ENCODE results near the gene PODN. TPM values are rescaled to one million over a fixed set of nuclear protein-coding genes. Genes with fewer than 3 reads are reported as not detected.

Gene PODN
- total RNA-seq, 1 donor from 2014 or later = 4.6 TPM

DNA sequence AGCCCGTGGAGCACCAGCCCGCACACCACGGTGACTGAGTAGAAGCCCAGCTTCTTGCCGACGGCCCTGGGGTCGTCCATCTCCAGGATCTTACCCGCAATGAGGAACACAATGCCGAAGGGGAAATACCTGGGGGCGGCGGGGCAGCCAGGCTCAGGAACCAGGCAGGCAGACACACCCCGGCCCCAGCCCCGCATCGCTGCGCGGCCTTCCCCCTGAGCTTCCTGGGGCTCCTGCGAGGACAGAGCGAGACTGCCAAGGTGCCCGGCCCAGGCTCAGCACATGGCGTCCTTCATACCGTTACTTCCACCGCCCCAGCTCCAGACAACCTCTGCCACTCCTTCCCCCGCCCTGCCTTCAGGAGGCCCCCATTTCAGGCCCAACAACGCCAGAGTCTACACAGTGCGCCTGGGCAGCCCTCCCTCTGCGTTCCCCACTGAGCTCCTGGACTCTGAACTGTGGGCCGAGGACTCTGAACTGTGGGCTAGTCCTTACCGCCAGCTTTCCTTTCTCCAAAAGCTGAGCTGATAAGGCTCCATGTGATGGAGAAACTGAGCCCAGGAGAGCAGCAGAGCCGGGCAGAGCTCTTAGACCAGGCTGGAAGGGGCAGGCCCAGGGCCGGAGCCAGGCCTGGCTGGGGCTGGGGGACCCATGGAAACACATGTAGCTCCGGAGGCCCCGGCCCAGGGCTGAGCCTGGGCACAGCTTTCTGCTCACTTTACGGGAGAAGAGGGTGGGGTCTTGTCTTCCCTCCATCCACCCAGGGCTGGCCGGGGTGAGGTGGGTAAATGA lies 30.8 kb downstream of the PODN start:
- TF ChIP-seq, protein P1, sequence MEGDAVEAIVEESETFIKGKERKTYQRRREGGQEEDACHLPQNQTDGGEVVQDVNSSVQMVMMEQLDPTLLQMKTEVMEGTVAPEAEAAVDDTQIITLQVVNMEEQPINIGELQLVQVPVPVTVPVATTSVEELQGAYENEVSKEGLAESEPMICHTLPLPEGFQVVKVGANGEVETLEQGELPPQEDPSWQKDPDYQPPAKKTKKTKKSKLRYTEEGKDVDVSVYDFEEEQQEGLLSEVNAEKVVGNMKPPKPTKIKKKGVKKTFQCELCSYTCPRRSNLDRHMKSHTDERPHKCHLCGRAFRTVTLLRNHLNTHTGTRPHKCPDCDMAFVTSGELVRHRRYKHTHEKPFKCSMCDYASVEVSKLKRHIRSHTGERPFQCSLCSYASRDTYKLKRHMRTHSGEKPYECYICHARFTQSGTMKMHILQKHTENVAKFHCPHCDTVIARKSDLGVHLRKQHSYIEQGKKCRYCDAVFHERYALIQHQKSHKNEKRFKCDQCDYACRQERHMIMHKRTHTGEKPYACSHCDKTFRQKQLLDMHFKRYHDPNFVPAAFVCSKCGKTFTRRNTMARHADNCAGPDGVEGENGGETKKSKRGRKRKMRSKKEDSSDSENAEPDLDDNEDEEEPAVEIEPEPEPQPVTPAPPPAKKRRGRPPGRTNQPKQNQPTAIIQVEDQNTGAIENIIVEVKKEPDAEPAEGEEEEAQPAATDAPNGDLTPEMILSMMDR (IDR thresholded peaks at IDR 0.05; ENCODE audit: unreplicated experiment) = no peak
- no peaks in the 10 kb centered on the region for H3K9me3 Mint-ChIP-seq
- no peak for DNase-seq (ENCODE audit: low spot score in 2 of 2, unreplicated experiment in 2 of 2)
- H3K27ac Mint-ChIP-seq = no peak overlapping the region
- H3K36me3 Mint-ChIP-seq = no peaks in the 10 kb centered on the region
- no peaks in the 10 kb centered on the region for H3K27me3 Mint-ChIP-seq (ENCODE audit: low read depth)
- no peaks in the 10 kb centered on the region for H3K4me1 Mint-ChIP-seq
- H3K4me3 Mint-ChIP-seq = no peak overlapping the region

DNA sequence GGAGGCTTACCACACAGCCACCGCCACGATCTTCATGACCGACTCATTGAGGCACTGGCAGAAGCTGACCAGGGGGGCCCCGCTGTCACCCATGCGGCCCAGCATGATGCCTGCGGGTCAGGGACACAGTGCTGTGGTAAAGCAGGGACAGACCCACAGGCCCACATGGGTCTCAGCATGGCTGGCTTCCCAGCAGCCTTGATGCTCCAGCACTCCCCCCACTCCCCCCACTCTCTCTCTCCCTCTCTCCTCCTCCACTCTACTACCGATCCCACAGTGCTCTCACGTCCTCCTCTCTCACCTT lies 31.4 kb downstream of the PODN start:
- Mint-ChIP-seq H3K27ac (no peak overlapping the region), H3K9me3 (no peaks in the 10 kb centered on the region), H3K4me3 (no peak overlapping the region), H3K36me3 (no peaks in the 10 kb centered on the region), H3K4me1 (no peaks in the 10 kb centered on the region), H3K27me3 (ENCODE audit: low read depth) (no peaks in the 10 kb centered on the region)
- DNase-seq (ENCODE audit: low spot score in 2 of 2, unreplicated experiment in 2 of 2) = no peak
- TF ChIP-seq, protein P1 (IDR thresholded peaks at IDR 0.05; ENCODE audit: unreplicated experiment) = no peak

DNA sequence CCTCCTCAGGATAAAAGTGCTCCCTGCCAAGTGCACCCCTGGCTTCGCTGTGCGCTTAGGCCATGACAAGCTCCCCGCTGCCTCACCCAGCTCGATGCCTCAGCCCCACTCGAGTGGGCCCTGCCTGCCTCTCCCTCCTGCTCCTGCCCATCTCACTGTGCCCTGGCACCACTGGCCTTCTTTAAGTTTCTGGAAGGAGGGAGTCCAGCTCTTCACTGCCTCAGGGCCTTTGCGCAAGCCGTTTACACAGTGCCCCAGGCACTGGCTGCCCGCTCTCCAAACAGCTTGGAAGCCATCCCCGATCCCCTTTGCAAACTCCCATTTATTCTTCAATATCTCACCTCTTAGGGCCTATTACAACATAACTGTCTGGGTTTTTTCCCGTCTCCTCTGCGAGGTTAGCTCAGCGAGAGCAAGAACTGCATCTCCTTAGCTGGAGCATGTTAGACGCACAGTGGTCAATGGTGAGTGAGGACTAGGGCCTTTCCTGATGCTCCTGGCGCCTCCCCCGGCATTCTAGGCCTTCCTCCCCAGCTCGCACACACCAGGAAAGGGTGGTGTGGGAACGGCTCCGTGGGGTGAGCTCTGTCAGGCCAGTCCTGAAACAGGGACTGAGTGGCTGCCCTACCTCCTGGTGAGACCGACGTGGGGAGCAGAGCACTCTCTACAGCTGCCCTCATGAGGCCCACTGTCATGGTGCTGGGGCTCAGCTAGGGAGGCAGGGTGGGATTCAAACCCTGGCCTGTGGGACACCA lies 31.9 kb downstream of the PODN start:
- Mint-ChIP-seq H3K9me3 (no peaks in the 10 kb centered on the region), H3K36me3 (no peaks in the 10 kb centered on the region), H3K27me3 (ENCODE audit: low read depth) (no peaks in the 10 kb centered on the region), H3K4me3 (no peak overlapping the region), H3K27ac (no peak overlapping the region), H3K4me1 (no peaks in the 10 kb centered on the region)
- DNase-seq (ENCODE audit: low spot score in 2 of 2, unreplicated experiment in 2 of 2) = no peak
- TF ChIP-seq, protein P1 (IDR thresholded peaks at IDR 0.05; ENCODE audit: unreplicated experiment) = no peak

DNA sequence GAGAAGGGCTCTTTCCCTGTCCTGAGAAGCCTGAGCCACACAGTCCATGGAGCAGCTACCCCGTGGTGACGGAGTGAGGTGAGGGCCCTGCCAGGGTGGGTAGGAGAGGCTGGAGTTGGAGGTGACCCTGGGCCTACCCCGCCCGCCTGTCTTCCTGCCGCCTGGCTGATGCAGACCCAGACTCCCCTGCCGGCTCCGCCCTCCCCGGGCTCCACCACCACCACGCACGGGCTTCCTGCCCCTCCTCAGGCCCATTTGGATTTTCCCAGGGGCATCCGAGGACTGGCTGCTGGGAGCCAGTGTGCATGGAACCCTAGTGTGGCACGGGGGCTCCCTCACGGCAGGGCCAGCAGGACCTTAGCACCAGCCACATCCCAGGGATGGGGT lies 32.5 kb downstream of the PODN start:
- Mint-ChIP-seq H3K4me1 (no peaks in the 10 kb centered on the region), H3K9me3 (no peaks in the 10 kb centered on the region), H3K4me3 (no peak overlapping the region), H3K27ac (no peak overlapping the region), H3K27me3 (ENCODE audit: low read depth) (no peaks in the 10 kb centered on the region), H3K36me3 (no peaks in the 10 kb centered on the region)
- TF ChIP-seq, protein P1 (IDR thresholded peaks at IDR 0.05; ENCODE audit: unreplicated experiment) = no peak
- no peak for DNase-seq (ENCODE audit: low spot score in 2 of 2, unreplicated experiment in 2 of 2)

DNA sequence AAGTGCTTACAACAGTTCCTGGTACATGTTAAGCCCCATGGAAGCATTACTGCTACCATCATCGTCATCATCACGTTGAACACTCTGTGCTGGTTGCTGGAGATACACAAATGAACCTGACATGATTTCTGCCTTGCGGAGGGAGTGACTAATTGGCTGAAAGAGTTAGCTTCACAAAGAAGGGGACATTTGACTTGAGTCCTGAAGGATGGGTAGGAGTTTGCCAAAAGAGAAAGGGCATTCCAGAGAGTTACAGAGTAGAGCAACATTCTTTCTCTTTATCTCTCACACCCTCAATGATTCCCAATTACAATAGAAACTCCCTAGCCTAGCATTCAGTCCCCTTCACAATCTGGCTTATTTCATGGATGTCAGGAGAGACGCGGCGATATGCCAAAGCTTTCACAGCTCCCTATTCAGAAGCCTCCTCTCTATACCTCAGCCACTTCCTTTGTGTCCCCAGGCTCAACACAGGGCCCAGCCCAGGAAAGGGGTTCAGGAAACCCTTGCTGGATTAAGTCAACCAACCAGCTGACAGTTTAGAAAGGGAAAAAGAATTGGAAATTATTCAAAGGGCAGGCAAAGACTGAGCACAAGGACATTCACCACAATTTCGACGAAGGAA lies 42.4 kb downstream of the PODN start:
- Mint-ChIP-seq H3K4me3 (no peak overlapping the region), H3K4me1 (peaks cover 14% of the 10 kb centered on the region), H3K9me3 (no peaks in the 10 kb centered on the region), H3K36me3 (no peaks in the 10 kb centered on the region), H3K27me3 (ENCODE audit: low read depth) (peaks cover 22% of the 10 kb centered on the region), H3K27ac (no peak overlapping the region)
- TF ChIP-seq, protein P1 (IDR thresholded peaks at IDR 0.05; ENCODE audit: unreplicated experiment) = no peak
- no peak for DNase-seq (ENCODE audit: low spot score in 2 of 2, unreplicated experiment in 2 of 2)
